ENCODE results near the gene ZNF416.

ZNF416 gene

GRCh38 chr19:57559404-57560025, 19.2 kb downstream of the ZNF416 start, which contains the start of gene ZNF550:
ZNF550 (minus strand) TSS chr19:57559863; CDS start chr19:57559682, 181 bp downstream.
- DNase-seq, result peak; percentile 85

DNA sequence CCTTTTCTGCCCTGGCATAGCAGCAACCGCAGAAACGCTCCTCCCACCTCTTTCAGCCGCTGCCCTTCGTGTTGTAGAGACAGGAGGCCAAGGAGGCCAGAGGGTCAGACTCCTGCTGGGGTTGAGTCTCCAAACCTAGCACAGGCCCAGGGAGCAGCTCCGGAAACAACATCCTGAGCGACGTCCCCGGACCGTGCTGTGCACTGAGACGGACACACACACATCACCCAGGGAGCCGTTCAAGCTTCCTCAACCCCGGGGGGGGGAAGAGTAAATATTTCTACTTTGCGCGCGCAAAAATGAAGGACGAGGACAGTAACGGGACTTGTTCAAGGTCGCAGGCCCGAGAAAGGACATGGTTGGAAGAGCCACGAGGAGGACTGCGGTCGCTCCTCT, 19.7 kb downstream of the ZNF416 start:
- no peak for DNase-seq

- no peak for DNase-seq
Observed at GRCh38 chr19:57558525-57558924, 20.2 kb downstream of the ZNF416 start.

GRCh38 chr19:57557659-57558058, 21.1 kb downstream of the ZNF416 start:
- no peak for DNase-seq

- DNase-seq, result no peak
Observed at GRCh38 chr19:57552432-57552831, 26.3 kb downstream of the ZNF416 start.

DNA sequence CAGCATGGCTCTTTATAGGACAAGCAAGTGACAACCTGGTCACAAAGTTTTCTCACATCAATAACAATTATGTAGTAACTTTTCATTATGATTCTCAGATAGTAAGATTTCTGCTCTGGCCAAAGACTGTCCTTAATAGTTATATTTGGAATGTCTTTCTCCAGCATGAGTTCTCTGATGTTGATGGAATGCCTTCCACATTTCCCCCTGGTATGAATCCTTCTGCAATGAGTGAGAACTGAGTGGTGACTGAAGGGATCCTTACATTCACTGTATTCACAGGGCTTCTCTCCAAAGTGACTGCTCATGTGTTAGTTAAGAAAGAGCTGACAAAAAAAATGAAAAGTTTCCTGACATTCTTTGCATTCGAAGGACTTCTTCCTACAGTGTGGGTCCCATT, 32.2 kb downstream of the ZNF416 start:
- no peak for DNase-seq

GRCh38 chr19:57537953-57538547, 40.7 kb downstream of the ZNF416 start:
- no peak for DNase-seq

- DNase-seq, result peak; percentile 83
Observed at GRCh38 chr19:57527136-57527881, 51.4 kb downstream of the ZNF416 start, which contains the start of gene ZNF549. ZNF549 (plus strand) TSS chr19:57527356; CDS start chr19:57527574, 218 bp downstream.
